AG08396 (cell line): ENCODE measurements around the gene KCNAB3.

Experiments used
- DNase-seq: peaks from one replicate; pipeline ENCODE4 v3.0.0; 2012; ENCODE audit warnings: low spot score, mixed read lengths

KCNAB3 gene

DNA sequence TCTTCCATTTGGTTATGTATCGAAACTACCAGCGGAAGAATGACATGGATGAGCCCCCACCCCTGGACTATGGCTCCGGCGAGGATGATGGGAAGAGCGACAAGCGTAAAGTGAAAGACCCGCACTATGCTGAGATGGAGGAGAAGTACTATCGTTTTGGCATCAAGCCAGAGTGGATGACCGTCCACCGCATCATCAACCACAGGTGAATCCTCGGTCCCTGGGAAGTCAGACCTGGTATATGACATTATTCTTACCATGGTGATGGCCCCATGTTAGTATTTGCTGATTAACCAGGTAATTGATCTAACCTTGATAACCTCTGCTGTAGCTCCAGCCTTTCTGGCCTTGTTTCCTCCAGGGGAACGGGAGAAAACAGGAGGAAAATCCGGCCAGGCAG is 32.6 kb downstream of the KCNAB3 start:
- DNase-seq: no peak

DNA sequence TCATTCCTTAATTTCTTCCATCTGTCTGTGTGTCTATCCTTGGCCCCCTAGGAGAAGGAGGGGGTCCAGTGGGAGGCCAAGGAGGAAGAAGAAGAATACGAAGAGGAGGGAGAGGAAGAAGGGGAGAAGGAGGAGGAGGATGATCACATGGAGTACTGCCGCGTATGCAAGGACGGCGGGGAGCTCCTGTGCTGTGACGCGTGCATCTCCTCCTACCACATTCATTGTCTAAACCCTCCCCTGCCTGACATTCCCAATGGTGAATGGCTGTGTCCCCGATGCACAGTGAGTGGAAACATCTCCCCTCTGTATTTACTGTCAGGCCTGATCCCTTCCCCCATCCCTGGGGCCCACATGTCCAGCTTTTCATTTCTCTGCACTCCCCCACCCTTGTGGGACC is 34.8 kb downstream of the KCNAB3 start:
- no peak for DNase-seq

- no peak for DNase-seq
Measured at GRCh38 chr17:7894226-7894625, 35.4 kb downstream of the KCNAB3 start.

DNA sequence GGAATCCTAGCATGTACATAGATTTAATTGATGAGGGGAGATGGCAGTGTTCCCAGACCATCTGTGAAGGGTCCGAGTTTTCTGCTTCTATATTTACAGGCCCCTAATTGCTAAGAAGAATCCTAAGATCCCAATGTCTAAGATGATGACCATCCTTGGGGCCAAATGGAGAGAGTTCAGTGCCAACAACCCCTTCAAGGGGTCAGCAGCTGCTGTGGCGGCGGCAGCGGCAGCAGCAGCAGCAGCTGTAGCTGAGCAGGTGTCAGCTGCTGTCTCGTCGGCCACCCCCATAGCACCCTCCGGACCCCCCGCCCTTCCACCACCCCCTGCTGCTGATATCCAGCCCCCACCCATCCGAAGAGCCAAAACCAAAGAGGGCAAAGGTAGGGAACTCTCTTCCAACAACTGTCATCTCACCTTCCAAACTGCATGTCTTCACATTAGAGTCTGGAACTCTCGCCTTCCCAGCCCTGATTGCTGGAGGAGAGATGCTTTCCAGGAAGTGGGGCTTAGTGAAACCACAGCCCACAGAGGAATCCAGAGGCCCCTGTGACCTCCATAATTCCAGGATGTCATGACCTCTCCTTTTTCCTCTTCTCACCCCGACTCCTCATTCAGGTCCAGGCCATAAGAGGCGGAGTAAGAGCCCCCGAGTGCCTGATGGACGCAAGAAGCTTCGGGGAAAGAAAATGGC is 36.3 kb downstream of the KCNAB3 start:
- DNase-seq: no peak

DNA sequence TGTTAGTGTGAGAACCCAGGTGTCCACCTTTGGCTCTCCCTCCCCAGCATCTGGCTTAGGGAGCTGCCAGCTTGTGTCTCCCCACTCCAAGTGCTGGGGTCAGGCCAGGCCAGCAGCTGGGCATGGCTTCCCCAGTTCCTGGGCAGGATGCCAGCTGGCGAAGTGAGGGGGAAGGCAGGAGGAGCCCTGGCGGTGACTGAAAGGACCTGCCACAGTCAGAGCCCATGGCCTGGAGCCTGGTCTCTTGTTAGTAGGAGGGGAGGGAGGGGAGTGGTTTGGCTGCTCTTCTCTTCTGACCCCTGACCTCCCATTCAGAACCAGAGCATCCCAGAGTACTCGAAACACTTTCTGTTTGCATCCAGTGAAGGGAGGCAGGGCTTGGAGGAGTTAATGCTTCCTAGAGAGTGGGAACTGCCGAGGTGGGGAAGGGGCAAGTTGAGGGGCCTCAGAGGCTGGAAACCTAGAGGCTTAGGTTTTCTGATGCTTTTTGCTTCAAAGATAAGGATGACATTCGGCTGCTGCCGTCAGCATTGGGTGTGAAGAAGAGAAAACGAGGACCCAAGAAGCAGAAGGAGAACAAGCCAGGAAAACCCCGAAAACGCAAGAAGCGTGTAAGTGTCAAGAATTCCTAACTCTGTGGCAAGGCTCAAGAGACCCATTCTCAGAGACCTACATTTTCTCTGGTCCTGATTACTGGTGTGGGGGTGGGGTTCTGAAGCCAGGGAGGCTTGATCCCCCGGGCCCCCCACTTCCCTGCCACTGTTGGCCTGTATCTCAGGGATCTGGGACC is 40.3 kb downstream of the KCNAB3 start:
- peak; percentile 92 for DNase-seq

GRCh38 chr17:7888184-7888920 is 41.3 kb downstream of the KCNAB3 start, which contains the start of gene CHD3:
Gene CHD3 (plus strand): TSS chr17:7888789. CDS start chr17:7889001, 212 bp downstream.
- no peak for DNase-seq

DNA sequence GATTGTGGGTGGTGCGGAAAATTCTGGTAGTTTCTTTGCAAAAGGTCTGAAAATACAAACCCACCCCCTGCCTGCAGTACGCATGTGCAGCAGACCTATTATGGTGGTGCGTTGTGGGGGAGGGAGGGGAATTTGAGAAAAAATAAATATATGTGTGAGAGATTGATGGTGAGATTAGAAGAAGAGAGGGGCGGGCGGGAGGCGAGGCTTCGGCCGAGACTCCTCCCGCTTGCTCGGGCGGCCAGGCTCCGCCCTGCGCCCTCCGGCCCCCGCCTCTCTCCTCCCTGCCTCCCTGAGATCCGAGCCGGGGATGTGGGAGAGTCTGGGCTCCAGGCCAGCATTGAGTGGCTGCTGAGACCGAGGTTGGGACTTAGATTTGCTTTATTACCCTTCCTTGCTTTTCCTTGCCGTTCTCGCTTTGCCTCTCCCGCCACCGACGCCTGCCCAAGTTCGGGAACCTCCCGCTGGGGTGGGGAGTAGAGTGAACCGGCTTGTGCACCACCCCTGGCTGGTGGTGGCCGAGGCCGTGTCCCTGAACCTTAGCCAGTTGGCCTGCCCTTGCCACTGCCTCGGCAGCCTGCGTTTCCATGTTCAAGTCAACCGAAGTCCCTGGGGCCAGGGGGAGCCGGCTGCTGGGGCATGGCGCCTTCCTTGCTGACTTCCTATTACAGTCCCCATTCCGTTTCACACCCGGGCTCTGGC is 42.0 kb downstream of the KCNAB3 start:
- DNase-seq: peak; percentile 95

GRCh38 chr17:7887038-7887481 is 42.6 kb downstream of the KCNAB3 start:
- DNase-seq: no peak

DNA sequence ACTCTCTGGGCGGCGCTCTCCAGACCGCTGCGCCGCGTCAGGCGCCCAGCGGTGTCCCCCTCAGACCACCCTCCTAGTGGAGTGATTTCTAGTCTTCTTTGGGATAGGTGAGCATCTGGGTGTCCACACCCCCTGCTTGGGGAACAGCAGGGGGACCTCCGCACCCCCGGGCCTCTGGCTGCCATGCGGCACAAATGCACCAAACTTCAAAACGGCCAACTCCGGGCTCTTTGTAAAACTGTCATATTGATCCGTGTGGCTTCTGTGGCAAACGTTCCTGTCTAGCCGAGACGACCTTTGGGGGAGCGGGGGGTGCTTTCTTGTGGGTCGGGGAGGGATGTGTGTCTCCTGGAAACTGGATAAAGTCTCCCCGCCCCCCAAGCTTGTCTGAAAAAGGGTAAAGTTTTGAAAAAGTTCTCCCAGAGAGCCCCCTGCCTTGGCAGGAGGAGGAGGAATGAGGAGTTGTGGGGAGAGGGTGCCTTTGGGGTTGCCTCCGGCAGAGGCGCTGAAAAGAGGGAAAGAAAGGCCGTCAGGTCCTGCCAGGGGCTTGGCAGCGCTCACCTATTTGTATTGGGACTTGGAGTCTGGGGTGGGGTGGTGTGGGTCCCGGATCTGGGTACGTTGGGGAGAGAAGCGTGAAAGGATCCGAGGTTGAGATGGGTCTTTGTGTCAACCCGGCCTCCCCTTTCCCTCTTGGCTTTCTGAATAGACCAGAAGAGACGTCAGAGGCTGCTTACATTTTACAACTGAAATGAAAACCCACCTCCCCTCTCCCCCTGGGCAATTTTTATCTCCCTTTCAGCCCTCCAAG is 43.2 kb downstream of the KCNAB3 start:
- DNase-seq: no peak

GRCh38 chr17:7885367-7886226 is 44.1 kb downstream of the KCNAB3 start:
- peak; percentile 65 for DNase-seq

- DNase-seq: no peak
Measured at GRCh38 chr17:7884581-7885366, 44.9 kb downstream of the KCNAB3 start.

DNA sequence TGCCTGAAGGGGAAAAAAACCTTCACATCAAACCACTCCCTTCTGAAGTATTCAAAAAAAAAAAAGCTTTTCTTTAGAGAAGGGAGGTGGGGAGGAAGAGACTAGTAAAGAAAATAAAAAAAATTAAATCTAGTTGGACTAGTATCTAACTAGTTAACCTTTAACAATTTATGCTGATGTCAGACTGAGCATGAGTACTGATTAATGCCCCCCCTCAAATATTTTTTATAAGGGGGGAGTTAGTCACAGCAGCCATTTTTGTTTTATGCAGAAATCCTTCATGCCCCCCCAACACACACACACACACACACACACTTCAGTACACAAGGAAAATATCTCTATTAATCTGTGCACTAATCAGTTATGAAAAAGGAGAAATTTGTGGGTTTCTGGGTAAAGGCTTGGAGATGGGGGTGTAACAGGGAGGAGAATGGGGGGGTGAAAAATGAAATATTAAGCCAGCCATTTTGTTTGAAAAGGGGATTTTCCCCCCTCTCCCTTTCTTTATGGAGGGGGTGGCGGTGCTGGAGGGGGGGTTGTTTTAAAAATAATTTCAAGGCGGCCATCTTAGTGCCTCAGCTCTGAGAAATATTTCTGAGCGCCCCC is 45.8 kb downstream of the KCNAB3 start:
- DNase-seq: no peak

DNA sequence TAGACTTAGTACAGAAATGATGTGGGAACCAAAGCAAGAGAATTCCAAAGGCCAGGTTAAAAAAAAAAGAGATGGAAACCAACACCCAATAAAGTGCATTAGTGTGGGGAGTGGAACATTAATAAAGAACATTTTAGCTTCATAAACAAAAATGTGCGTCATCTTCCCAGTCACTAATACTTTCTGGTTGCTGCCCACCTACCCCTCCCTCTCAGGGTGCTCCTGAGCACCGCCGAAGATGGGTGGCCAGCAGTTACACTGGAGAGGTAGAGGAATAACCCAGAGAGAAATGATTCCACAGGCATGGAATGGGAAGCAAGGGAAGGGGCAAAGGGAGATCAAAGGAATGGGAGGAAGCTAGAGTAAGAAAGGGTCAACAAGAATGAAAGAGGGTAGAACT is 47.0 kb downstream of the KCNAB3 start:
- DNase-seq: no peak

- no peak for DNase-seq
Measured at GRCh38 chr17:7882068-7882467, 47.6 kb downstream of the KCNAB3 start.

DNA sequence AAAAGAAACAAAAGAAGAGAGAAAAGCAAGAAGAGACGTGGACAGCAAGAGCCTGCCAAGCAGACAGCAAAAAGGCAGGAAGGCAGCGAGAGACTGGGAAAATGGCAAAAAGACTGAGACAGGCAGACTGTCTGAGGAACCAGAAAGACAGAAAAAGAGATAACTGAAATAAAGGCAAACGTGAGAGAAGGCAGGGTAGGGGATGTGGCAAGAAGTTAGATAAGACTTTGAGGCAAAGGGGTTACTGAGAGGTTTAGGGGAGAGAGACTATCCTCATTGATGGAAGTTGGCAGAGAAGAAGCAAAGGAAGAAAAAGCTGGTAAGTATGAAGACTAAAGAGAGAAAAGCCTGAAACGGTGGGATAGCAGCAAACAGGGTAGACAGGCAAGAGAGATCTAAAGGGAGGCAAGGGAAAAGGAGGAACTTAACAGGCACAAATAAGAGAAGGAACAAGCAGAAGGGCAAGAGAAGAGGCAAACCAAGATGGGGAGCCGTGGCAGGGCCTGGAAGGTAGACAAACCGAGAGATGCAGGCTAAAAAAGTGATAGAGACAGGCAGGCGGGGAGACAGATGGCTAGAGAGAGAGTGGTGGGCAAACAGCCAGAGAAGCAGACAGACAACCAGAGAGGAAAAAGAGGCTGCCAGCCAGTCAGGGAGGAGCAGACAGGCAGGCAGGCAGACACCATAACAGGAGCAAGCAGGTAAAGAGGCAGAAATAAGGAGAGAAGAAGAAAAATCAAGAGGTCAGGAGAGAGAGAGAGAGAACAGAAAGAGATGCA is 48.2 kb downstream of the KCNAB3 start:
- DNase-seq: no peak

- no peak for DNase-seq
Measured at GRCh38 chr17:7880076-7880868, 49.4 kb downstream of the KCNAB3 start.

GRCh38 chr17:7878234-7878633 is 51.4 kb downstream of the KCNAB3 start:
- no peak for DNase-seq
